HG03175 (cell line): ENCODE data around the gene DNM2.
"Not testable (repeated sequence)": the region's sequence is repeated elsewhere in the genome, so short reads cannot be mapped to it uniquely, and the experiment has no call there.

Experiments
- ATAC-seq: cut with Tn5 transposase; IDR thresholded peaks from one replicate; pipeline ENCODE4 v1.9.1; 2021; ENCODE audit warnings: mild to moderate bottlenecking, moderate library complexity; ENCODE audit not compliant: unreplicated experiment

DNM2 gene

GRCh38 chr19:10856899-10857298 lies 139.0 kb downstream of the DNM2 start:
- ATAC-seq = not testable (repeated sequence)

- no peak for ATAC-seq
Measured at GRCh38 chr19:10858204-10858828, 140.4 kb downstream of the DNM2 start.

- ATAC-seq = no peak
Measured at GRCh38 chr19:10861103-10861651, 143.3 kb downstream of the DNM2 start.

GRCh38 chr19:10862561-10863106 lies 144.8 kb downstream of the DNM2 start:
- no peak for ATAC-seq

GRCh38 chr19:10863107-10863717 lies 145.3 kb downstream of the DNM2 start:
- no peak for ATAC-seq

GRCh38 chr19:10864538-10864899 lies 146.6 kb downstream of the DNM2 start:
- ATAC-seq = peak; percentile 55

- ATAC-seq = no peak
Measured at GRCh38 chr19:10866495-10866894, 148.6 kb downstream of the DNM2 start.

- ATAC-seq = no peak
Measured at GRCh38 chr19:10868872-10869547, 151.1 kb downstream of the DNM2 start.

GRCh38 chr19:10869872-10870311 lies 152.0 kb downstream of the DNM2 start:
- not testable (repeated sequence) for ATAC-seq

GRCh38 chr19:10870501-10870954 lies 152.6 kb downstream of the DNM2 start:
- no peak for ATAC-seq

- peak; percentile 79 for ATAC-seq
Measured at GRCh38 chr19:10870955-10871603, 153.2 kb downstream of the DNM2 start, which contains the start of gene CARM1. TSS of gene CARM1 (plus strand) at chr19:10871553. CDS start at chr19:10871703, 150 bp downstream.

GRCh38 chr19:10871711-10872545 lies 154.0 kb downstream of the DNM2 start:
- peak; percentile 3 for ATAC-seq

- no peak for ATAC-seq
Measured at GRCh38 chr19:10872546-10873107, 154.7 kb downstream of the DNM2 start.

GRCh38 chr19:10874024-10874423 lies 156.1 kb downstream of the DNM2 start:
- ATAC-seq = no peak

- ATAC-seq = peak; percentile 59
Measured at GRCh38 chr19:10876459-10877240, 158.8 kb downstream of the DNM2 start.

GRCh38 chr19:10877608-10878007 lies 159.7 kb downstream of the DNM2 start:
- ATAC-seq = not testable (repeated sequence)

GRCh38 chr19:10878253-10878652 lies 160.4 kb downstream of the DNM2 start:
- no peak for ATAC-seq
